ENCODE measurements around the gene DNAJC21.
"Not testable (repeated sequence)": the region's sequence is repeated elsewhere in the genome, so short reads cannot be mapped to it uniquely, and the experiment has no call there.

The DNAJC21 gene

DNA sequence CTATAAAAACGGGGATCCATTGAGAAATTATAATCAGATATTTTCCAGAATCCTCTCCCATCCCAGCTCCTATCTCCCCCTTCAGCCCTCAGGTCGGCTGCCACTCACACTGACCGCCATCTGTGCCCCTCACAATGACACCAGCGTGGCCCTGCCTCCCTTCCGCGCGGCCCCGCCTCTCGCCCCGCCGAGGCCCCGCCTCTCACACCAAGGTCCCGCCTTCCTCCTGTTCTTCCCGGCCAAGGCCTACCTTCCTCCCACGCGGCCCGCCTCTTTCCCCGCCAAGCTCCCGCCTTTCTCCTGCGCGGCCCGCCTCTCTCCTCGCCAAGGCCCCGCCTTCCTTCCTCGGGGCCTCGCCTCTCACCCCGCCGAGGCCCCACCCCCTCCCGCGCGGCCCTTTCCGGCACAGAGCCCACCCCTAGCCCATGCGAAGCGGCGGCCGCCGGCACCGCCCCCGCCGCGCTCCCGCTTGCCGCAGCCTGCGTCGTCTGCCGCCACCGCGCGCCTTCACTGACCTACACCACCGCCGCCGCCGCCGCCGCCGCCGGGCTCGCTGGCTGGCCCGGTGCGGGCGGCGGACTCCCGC is at the start of gene DNAJC21:
DNAJC21 (plus strand) TSS at position 426 of the 586 bp plus-strand sequence. CDS start 261 bp downstream, outside the sequence.
- peak; percentile 96 for DNase-seq

GRCh38 chr5:34881246-34881645 is 48.1 kb upstream of the DNAJC21 start:
- DNase-seq: no peak

GRCh38 chr5:34886392-34887119 is 42.8 kb upstream of the DNAJC21 start:
- DNase-seq: no peak

DNA sequence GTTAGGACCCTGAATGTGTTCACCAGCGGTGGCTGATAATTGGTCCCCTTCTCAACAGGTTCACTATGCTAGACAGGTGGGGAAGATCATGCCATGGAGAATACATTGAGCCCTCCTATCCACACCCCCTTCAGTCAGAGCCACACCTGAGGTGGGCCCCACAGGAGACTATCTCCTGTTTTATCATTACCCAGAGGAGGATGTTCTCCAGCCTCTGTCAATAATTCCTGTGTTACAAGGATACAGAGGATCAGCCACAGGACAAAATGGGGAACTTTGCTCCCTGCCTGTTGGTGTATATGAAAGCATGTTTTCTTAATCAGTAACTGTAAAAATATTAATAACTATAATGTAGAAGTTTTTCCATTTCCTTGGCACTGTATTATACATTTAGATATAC is 40.0 kb upstream of the DNAJC21 start:
- DNase-seq: no peak

GRCh38 chr5:34891981-34892380 is 37.4 kb upstream of the DNAJC21 start:
- no peak for DNase-seq

DNA sequence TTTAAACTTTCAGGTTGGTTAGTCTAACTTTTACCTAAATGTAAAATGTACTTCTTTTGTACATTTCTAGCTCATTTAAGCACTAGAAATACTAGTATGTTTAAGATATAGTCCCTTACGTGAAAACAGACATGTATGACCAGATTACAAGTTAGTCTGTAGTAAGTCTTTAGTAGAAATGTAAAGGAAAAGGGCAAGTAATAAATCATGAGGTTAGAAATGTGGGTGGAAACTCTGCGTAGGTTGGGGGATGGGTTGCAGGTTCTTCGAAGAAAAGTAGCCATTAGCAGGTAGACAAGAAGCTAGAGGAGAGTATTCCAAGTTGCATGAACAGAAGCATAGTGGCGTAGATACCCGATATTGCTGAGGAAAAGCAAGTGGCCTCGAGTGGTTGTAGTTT is 36.9 kb upstream of the DNAJC21 start:
- no peak for DNase-seq

GRCh38 chr5:34894716-34895115 is 34.6 kb upstream of the DNAJC21 start:
- no peak for DNase-seq

DNA sequence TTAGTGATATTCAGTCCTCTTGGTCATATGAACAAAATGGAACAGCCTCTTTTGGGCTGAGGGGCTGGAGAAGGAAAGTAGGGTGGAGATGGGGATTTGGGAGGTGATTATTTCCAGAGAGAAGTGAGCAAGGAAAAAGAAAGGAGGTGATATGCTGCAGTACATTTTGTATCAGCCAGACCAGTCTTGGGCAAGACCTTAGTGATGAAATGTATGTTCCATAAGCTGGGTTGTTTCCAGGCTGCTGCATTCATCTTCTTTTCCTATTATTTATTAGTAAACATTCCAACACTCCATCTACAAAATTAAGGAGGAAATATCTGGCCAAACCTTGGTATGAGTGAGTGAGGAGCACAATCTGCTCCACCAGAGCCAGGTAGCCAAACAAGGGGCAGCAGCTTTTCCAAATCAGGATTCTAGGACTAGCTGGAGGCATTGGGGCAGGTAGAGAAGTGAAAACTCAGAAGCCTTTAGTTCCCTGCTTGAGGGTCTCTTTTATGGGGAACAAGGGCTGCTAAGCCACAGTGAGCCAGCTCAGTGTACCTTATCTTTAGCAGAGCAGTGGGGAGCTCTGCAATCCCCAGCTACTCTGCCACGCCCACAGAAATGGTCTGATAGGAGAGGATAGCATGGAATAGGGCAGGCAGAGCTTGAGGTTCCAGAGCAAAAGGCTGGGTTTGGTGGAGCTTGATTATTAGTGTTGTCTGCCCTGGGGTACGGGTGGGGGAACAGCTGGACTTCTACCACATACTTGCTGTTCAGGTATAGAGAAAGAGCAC is 33.5 kb upstream of the DNAJC21 start:
- no peak for DNase-seq

DNA sequence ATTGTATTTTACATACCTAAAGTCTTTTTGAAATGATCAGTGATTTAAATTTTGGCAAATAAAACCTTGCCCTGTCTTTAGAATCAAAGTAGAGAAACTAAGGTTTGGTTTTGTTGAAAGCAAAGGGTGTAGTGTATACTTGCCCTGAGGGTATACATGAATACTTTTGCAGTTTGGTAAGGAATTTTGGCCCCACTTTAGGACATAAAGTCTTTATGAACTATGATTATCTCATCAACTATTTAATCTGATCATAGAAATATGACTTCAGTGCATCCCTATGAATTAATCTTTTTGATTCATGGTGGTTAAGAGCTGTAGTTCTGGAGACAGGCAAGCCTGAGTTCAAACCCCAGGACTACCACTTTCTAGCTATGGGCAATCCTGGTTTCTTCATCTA is 31.7 kb upstream of the DNAJC21 start:
- no peak for DNase-seq

DNA sequence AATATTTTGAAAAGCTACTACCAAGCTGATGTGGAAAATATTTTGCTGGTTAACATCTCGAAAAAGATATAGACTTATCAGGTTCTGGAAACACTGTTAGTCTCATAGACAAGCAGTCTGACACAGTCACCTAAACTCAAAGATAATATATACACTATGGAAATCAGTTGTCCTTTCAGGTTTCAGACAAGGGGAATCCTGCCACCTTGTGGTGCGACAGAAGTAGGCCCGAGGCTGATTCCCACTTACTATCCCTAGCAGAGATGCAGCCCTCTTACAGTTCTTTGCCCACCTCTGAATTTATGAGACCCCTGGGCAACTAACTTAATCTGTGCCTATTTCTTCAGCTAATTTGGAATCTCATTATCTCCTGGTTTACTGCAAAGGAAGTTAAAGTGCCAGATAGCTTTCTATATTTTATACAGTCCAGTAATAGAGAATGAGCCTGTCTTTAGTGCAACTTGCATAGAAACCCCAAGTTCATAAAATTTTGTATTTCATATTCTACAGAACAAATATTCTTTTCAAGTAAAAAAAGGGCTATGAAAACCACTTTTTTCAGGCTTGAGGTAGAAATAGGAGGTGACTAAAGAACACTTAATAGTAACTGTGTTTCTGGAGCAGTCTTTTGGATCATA is 31.0 kb upstream of the DNAJC21 start:
- DNase-seq: peak; percentile 51

GRCh38 chr5:34899066-34899465 is 30.3 kb upstream of the DNAJC21 start:
- no peak for DNase-seq

DNA sequence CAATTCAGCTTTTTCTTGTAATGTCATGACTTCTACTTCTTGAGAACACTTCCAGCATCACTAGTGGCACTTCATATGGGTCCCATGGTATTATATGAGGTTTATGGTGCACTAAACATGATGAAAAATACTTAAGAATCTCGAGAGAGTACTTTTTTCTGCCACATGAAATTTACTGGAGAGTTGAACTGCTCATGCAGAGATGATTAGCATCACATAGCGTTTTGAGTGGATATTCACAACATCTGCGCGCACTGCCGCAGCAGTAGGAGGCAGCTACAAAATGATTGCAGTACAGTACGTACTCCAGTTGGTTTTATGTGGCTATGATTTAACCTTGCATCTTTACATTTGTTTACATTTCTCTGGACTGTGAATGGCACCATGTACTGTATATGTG is 28.7 kb upstream of the DNAJC21 start:
- DNase-seq: no peak

- no peak for DNase-seq
Observed at GRCh38 chr5:34903260-34903659, 26.1 kb upstream of the DNAJC21 start.

- DNase-seq: no peak
Observed at GRCh38 chr5:34905564-34905963, 23.8 kb upstream of the DNAJC21 start.

- no peak for DNase-seq
Observed at GRCh38 chr5:34913072-34913471, 16.3 kb upstream of the DNAJC21 start.

- no peak for DNase-seq
Observed at GRCh38 chr5:34914671-34915138, 14.7 kb upstream of the DNAJC21 start.

DNA sequence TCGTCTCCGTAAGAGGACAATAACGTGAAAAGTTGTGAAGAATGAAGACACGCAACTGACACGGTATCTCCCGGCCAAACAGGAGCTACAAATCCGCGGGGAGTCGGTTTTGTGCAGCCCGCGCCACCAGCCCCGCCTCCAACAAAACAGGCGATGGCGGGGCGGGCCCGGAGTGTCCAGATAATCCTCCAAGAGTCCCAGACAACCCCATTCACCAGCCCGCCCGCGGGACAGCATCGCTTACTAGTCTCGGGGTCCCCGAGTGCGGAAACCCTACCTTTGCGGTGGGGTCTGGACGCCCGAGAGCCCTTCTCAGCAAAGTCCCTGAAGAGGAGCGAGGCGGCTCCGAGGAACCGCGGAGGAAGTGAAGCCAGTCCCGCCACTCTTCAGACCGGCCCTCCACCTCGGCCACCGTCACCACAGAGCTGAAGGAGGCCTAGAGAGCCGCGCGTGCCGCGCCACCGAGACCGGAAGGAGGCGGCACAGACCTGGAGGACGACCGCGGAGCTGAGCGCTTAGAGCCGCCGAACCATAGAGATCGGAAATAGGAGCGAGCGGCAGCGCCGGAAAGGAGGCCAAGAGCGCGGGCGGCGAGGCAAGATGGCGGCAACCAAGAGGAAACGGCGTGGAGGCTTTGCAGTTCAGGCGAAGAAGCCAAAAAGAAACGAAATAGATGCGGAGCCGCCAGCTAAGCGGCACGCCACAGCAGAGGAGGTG is 14.1 kb upstream of the DNAJC21 start, which contains the start of the genes BRIX1 and RAD1:
BRIX1 (plus strand) TSS at position 573 of the 717 bp plus-strand sequence; CDS start at position 601, 28 bp downstream.
RAD1 (minus strand) TSS at position 366 of the 717 bp plus-strand sequence. CDS start 612 bp downstream, outside the sequence.
- DNase-seq: peak; percentile 91

GRCh38 chr5:34915856-34916192 is 13.5 kb upstream of the DNAJC21 start:
- no peak for DNase-seq

DNA sequence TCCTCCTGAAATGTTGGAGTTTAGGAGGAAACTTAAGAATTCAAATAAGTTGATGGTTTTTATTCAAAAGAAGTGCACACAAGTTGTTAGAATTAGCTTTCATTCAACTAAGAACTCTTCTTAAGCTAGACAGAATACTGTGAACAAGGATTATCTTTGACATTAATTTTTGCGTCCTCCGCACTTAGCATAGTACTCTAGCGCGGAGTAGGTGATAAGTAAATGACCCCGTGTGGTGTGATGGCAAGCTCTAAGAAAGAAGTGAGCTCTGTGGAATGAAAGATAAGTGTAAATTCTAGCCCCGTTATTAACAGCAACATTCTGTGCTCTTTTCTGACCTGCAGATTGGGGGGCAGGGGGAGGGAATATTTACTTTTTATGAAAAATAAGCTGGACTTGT is 12.8 kb upstream of the DNAJC21 start:
- no peak for DNase-seq

DNA sequence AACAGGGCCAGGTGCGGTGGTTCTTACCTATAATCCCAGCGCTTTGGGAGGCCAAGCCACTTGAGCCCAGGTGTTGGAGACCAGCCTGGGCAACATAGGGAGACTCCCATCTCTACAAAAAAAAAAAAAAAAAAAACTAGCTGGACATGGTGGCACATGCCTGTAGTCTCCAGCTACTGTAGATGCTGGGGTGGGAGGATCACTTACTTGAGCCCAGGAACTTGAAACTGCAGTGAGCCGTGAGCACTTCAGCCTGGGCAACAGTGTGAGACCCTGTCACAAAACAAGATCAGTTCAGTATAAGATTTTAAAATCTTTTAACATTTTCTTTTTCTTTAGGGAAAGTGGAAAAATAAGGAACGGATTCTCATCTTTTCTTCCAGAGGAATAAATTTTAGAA is 11.3 kb upstream of the DNAJC21 start:
- no peak for DNase-seq

DNA sequence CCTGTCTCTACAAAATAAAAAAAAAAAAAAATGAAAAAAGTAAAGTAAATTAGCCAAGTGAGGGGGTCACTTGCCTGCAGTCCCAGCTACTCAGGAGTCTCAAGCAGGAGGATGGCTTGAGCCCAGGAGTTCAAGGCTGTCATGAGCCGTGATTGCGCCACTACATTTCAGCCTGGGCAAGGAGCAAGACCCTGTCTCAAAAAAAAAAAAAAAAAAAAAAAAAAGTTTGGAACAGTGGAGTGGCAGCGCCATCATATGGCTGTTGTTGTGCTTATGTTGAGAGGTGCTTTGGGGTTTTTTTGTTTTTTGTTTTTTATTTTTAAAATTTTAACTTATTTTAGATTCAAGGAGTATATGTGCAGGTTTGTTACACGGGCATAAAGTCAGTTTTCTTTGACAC is 10.3 kb upstream of the DNAJC21 start:
- no peak for DNase-seq

DNA sequence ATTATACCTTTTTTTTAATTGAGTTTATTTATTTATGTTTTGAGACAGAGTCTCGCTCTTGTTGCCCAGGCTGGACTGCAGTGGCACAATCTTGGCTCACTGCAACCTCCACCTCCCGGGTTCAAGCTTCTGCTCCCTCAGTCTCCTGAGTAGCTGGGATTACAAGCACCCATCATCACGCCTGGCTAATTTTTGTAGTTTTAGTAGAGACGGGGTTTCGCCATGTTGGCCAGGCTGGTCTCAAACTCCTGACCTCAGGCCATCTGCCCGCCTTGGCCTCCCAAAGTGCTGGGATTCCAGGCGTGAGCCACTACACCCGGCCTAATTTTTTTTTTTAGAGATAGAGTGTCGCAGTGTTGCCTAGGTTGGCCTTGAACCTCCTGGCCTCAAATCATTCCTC is 6.1 kb upstream of the DNAJC21 start:
- DNase-seq: not testable (repeated sequence)
